Progenitor cell of endocrine pancreas (in vitro differentiated cells): ENCODE results near the gene PI4K2A. TPM values are rescaled to one million over a fixed set of nuclear protein-coding genes. Genes with fewer than 3 reads are reported as not detected.
A peak's percentile ranks its signal among the peaks of the same experiment; 100 is the strongest.
"Not testable (repeated sequence)": the region's sequence is repeated elsewhere in the genome, so short reads cannot be mapped to it uniquely, and the experiment has no call there.

Source experiments
- DNase-seq: peaks from one replicate; pipeline ENCODE4 v3.0.0; 2021; ENCODE audit warnings: low spot score; ENCODE audit not compliant: unreplicated experiment
- H3K27ac Mint-ChIP-seq: 2 replicates; pipeline ENCODE4 v1.8.0; 2021; ENCODE audit warnings: mild to moderate bottlenecking, moderate library complexity, mixed read lengths
- H3K27me3 Mint-ChIP-seq: 2 replicates; pipeline ENCODE4 v1.8.0; 2021; ENCODE audit warnings: mixed read lengths
- H3K36me3 Mint-ChIP-seq: 2 replicates; pipeline ENCODE4 v1.8.0; 2022; ENCODE audit warnings: mixed read lengths; ENCODE audit not compliant: insufficient read depth
- H3K4me1 Mint-ChIP-seq: 2 replicates; pipeline ENCODE4 v1.8.0; 2021; ENCODE audit warnings: low read depth, mixed read lengths
- H3K4me3 Mint-ChIP-seq: 2 replicates; pipeline ENCODE4 v1.8.0; 2021; ENCODE audit warnings: low read depth, mild to moderate bottlenecking, moderate library complexity, mixed read lengths
- H3K9me3 Mint-ChIP-seq: 2 replicates; pipeline ENCODE4 v1.8.0; 2021; ENCODE audit warnings: low read depth, mixed read lengths
- total RNA-seq: library from RNA; stranded (reverse); gene quantifications from 2 replicates; pipeline ENCODE4 v1.2.1, GENCODE V29; 2021
- TF ChIP-seq, protein P1 (sequence below): fragments of 200-600 bp; sonication (generic); IDR thresholded peaks from one replicate; pipeline ENCODE4 v1.5.0; 2021; ENCODE audit warnings: antibody characterized with exemption, mild to moderate bottlenecking; ENCODE audit not compliant: unreplicated experiment

PI4K2A gene
- total RNA-seq, 1 donor from 2014 or later = 18.9 TPM

DNA sequence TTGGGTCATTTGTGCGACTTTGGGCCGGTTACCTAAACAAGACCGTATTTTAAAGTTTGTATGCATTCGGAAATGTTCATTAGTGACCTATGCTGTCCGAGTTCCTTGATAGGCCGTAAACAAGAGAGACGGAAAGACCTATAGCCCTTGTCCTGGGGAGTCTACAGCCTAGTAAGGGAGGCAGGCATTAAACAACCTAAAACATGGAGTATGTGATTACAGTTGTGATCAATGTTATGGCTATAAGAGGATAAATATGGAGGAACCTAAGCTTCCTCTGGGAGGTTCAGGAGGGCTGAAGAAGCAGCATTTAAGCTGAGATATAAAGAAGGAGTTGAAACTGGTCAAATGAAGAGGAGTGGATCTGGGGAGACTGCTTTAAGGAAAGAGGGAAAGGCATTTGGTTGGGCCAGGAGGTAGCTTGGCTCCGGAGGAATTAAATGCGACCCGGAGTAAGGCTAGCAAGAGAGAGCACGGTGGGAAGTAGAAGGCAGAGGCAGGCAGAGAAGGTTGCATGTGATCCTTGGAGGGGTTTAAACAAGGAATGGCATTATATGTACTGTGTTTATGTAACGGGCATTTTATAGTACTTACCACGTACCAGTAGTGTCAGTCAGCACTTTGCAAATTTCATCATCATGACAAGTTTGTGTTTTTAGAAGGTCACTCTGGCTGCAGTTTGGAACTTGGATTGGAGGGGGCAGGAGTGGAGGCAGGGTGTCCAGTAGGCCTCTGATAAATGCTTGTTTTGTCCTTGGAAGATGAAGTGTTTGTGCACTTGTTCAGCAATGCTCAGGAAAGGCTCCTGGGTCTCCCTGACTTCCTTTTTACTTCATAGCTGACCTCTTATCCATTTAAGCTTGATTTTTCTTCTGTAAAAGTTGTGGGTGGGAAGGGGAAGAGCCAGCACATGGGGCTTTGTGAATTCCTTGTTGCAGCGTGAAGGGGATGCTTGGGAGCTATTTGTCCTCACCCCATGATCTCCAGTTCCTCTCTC lies 47.6 kb downstream of the PI4K2A start:
- peaks cover 8% of the 10 kb centered on the region for H3K4me1 Mint-ChIP-seq
- no peaks in the 10 kb centered on the region for H3K27me3 Mint-ChIP-seq
- peaks cover 3% of the 10 kb centered on the region for H3K9me3 Mint-ChIP-seq
- no peaks in the 10 kb centered on the region for H3K36me3 Mint-ChIP-seq
- TF ChIP-seq, protein P1, sequence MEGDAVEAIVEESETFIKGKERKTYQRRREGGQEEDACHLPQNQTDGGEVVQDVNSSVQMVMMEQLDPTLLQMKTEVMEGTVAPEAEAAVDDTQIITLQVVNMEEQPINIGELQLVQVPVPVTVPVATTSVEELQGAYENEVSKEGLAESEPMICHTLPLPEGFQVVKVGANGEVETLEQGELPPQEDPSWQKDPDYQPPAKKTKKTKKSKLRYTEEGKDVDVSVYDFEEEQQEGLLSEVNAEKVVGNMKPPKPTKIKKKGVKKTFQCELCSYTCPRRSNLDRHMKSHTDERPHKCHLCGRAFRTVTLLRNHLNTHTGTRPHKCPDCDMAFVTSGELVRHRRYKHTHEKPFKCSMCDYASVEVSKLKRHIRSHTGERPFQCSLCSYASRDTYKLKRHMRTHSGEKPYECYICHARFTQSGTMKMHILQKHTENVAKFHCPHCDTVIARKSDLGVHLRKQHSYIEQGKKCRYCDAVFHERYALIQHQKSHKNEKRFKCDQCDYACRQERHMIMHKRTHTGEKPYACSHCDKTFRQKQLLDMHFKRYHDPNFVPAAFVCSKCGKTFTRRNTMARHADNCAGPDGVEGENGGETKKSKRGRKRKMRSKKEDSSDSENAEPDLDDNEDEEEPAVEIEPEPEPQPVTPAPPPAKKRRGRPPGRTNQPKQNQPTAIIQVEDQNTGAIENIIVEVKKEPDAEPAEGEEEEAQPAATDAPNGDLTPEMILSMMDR = no peak
- DNase-seq = no peak
- peak overlapping the region; percentile 93 for H3K27ac Mint-ChIP-seq
- H3K4me3 Mint-ChIP-seq = peak overlapping the region; percentile 55

DNA sequence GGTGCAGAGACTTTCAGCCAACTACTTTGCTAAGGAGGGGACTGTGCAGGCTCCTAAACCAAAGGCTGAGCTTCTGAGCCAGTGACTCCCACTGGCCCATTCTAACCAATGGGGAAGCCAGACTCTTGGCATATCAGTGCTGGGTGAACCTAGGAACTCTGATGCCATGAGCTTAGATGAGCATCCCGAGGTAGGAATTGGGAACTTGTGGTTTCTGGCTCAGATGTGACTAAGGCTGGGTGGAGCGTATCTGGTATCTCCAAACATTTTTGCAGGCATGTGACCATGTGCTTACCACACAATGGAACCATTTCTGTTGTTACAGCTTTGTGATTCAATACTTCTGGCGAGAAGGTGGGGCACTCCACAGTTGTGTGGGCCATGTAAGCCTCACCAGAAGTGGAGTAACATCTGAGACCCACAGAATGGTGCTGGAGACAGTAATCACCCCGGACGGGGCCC lies 49.1 kb downstream of the PI4K2A start:
- no peak for DNase-seq
- Mint-ChIP-seq H3K27me3 (no peaks in the 10 kb centered on the region), H3K36me3 (no peaks in the 10 kb centered on the region)

DNA sequence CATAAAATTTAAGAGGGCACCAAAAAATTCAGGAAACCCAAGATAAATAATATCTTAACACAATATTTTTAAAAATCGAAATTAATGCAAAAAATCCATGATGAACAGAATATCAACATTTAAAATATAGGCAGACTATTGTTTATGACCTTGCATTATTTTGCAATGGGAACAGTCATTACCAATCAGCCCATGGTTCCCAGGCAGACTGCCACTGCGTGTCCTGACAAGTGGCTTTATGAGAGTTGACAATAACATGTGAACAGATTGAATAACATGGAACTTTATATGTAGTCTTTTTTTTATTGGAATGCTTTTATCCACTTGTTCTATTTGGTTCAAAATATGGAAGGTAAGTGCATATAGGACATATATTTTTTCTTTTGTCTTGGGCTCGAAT lies 49.7 kb downstream of the PI4K2A start:
- H3K27ac Mint-ChIP-seq = no peak overlapping the region
- peaks cover 6% of the 10 kb centered on the region for H3K4me1 Mint-ChIP-seq
- H3K27me3 Mint-ChIP-seq = no peaks in the 10 kb centered on the region
- H3K9me3 Mint-ChIP-seq = peaks cover 3% of the 10 kb centered on the region
- TF ChIP-seq, protein P1 = no peak
- no peaks in the 10 kb centered on the region for H3K36me3 Mint-ChIP-seq
- H3K4me3 Mint-ChIP-seq = no peak overlapping the region
- no peak for DNase-seq

More for the DNA sequence above, 49.1 kb downstream of the PI4K2A start:
- Mint-ChIP-seq H3K27ac (no peak overlapping the region), H3K4me3 (no peak overlapping the region), H3K9me3 (peaks cover 3% of the 10 kb centered on the region), H3K4me1 (peaks cover 6% of the 10 kb centered on the region)
- TF ChIP-seq, protein P1 = no peak

DNA sequence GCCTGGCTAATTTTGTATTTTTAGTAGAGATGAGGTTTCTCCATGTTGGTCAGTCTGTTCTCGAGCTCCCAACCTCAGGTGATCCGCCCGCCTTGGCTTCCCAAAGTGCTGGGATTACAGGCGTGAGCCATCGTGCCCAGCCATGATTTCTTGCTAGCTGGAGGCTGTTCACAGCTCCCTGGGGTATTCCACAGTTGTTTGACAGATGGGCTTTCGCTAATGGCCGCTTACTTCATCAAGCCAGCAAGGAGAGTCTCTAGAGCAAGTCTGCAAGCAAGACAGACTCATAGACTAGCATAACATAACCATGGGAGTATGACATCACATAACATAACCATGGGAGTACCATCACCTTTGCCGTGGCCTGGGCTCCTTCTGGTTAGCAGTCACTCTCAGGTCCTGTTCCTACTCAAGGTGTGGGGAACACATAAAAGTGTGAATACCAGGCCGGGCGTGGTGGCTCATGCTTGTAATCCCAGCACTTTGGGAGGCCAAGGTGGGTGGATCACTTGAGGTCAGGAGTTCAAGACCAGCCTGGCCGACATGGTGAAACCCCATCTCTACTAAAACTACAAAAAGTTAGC lies 57.7 kb downstream of the PI4K2A start:
- DNase-seq, H3K4me3 Mint-ChIP-seq, H3K4me1 Mint-ChIP-seq, H3K27me3 Mint-ChIP-seq, H3K9me3 Mint-ChIP-seq, H3K36me3 Mint-ChIP-seq: not testable (repeated sequence)
- peak overlapping the region; percentile 20 for H3K27ac Mint-ChIP-seq

DNA sequence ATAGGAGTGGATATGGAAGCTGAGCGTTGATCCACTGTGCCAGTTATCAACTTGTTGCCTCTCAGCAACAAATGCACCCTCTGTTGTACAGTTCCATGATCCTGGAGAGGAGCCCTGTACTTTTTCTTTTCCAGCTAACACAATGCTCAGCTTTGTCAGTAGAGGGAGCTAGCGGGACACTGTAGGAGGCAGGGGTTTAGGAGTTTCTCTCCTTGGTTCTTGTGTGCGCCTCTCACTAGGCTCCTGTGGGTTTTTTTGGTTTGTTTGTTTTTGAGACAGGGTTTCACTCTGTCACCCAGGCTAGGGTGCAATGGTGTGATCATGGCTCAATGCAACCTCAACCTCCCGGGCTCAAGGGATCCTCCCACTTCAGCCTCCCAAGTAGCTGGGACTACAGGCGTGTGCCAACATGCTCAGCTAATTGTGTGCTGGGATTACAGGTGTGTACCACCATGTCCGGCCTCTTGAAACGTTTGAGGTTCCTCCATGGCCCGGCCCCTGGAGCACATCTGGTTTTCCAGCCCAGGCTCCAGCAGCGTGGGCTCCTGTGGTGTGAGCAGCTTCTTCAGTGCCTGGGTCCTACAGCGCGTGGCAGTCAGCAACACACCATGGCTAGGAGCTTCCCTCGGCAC lies 61.1 kb downstream of the PI4K2A start:
- Mint-ChIP-seq H3K36me3 (no peaks in the 10 kb centered on the region), H3K27me3 (peaks cover 7% of the 10 kb centered on the region), H3K4me1 (peaks cover 5% of the 10 kb centered on the region), H3K9me3 (no peaks in the 10 kb centered on the region), H3K4me3 (no peak overlapping the region), H3K27ac (no peak overlapping the region)
- TF ChIP-seq, protein P1 = peak; percentile 75
- peak; percentile 32 for DNase-seq
